GM18520 (cell line): Measurements from ENCODE around the gene FAM151A.
"Not testable (repeated sequence)": the region's sequence is repeated elsewhere in the genome, so short reads cannot be mapped to it uniquely, and the experiment has no call there.

Experiments
- ATAC-seq: cut with Tn5 transposase; IDR thresholded peaks from one replicate; pipeline ENCODE4 v1.9.1; 2021; ENCODE audit not compliant: unreplicated experiment

Gene FAM151A

DNA sequence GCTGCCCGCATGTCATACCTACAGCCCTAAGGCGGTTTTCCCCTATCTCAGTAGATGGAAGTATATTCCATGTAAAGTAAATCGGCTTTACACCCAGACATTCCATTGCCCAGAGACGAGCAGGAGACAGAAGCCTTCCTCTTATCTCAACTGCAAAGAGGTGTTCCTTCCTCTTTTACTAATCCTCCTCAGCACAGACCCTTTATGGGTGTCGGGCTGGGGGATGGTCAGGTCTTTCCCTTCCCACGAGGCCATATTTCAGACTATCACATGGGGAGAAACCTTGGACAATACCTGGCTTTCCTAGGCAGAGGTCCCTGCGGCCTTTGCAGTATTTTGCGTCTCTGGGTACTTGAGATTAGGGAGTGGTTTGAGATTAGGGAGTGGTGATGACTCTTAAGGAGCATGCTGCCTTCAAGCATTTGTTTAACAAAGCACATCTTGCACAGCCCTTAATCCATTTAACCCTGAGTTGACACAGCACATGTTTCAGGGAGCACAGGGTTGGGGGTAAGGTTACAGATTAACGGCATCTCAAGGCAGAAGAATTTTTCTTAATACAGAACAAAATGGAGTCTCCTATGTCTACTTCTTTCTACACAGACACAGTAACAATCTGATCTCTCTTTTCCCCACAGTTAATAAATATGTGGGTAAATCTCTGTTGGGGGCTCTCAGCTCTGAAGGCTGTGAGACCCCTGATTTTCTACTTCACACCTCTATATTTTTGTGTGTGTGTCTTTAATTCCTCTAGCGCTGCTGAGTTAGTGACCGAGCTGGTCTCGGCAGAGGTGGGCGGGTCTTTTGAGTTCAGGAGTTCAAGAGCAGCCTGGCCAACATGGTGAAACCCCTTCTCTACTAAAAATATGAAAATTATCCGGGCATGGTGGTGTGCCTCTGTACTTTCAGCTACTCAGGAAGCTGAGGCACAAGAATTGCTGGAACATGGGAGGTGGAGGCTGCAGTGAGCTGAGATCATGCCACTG is 13.4 kb upstream of the FAM151A start:
- ATAC-seq = not testable (repeated sequence)

DNA sequence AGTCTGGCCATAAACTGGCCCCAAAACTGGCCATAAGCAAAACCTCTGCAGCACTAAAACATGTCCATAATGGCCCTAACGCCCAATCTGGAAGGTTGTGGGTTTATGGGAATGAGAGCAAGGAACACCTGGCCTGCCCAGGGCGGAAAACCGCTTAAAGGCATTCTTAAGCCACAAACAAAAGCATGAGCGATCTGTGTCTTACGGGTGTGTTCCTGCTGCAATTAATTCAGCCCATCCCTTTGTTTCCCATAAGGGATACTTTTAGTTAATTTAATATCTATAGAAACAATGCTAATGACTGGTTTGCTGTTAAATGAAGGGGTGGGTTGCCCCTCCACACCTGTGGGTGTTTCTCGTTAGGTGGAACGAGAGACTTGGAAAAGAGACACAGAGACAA is 12.5 kb upstream of the FAM151A start:
- ATAC-seq = not testable (repeated sequence)

DNA sequence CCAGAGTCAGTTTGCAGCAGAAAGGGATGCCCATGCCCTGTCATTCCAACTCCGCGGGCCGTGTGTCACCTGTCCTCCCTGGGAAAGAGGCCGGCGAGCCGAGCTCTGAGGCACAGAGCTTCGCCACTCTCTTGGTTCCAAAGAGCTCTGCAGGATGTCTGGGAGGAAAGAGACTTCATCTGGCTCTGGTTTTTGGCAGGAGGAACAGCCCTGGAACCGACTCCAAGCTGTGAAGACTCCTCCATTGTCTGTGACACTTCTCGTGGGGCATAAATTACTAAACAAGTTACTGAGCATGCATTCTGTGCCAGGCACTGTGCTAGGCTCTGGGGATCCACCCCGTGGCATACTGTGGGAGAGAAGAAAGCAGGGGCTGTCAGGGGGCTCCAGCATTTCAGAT is 3.9 kb upstream of the FAM151A start:
- no peak for ATAC-seq

DNA sequence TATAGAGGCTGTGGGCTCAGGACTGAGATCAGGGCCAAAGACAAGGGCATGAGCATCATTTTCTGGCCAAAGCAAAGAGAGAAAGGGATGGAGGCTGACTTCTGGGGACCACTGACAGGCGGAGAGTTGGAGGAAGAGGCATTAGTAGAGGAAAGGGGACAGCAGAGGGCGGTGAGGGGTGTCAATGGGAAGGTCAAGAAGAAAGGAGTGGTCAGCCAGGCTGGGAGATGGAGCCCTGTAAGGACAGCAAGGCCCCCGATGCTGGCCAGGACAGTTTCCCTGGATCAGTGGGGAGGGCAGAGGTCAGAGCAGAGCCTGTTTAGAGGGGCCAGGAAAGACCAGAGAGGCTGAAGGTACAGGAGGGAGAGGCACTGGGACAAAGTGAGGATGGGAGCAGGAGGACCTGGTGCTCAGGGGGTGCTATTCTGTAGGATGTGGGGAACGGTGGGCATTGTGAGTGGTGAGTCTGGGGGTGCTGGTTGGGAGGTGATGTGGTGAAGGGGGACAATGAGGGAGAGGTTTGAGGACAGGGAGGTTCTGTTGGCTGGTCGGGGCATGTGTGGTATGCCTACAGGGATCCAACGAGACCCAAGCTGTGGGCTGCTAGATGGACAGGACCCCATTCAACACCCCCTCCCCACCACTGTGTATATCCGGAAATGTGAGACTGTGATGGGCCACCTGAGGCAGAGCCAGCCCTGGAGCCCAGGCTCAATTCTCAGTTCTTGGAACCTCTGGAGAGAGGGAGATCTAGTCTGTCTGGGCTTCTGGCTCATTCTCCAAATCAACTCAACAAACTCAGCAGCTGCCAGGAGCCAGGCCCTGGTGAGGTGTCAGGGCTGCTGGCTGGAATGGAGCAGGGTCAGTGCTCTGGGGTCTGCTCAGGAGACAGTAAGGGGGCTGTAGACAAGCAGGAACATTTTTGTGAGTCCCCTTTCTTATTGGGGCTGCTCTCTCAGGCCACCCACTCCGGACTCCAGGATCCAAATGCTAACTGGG is 1.4 kb upstream of the FAM151A start:
- no peak for ATAC-seq

DNA sequence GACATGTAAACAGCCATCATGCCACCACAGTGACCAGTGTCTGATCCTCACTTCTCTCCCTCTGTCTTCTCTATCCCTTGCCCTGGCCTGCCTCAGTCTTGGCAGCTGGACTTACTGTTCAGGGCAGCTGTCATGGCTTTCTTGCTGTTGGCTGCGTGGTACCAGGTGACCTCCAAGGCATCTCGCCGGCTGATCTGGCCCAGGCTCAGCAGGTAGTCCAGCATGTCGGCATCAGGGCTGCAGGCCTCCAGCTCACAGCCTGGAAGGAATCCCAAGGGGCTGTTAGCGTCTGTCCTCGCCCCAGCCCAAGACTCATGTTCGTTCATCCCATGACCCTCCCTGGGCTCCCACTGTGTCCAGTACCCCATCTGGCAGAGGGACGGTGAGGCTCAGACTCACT is 3.6 kb downstream of the FAM151A start:
- no peak for ATAC-seq

DNA sequence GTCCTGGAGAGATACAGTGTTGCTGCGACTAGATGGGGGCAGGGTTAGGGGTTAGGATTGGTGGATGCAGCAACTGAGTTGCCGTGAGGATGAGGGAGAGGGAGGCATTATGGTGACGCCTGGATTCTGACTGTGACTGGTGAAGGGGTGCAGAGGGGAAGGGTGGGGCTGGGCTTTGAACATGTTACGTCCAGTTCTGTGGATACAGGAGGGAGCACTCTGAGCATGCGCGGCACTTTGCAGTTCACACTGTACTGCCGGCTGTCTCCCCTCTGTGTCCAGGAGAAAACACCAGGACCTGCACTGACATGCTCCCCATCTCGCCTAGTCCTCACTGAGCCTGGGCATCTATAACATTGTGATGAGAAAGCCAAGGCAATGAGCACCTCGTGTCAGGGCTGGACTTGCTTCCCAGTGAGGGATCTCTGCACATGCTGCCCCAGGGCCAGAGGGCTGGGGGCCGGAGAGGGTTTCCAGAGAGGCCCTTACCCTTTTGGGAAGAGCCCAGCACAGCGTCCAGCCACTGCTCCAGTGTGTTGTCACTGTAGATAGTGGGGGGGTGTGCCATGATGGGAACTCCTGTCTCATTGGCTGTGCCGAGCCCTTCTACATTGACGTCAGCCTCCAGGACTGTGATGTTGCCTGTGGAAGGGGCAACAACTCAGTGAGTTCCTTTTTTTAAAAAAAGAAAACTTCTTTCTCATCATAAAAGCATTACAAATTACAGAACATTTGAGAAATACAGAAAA is 7.6 kb downstream of the FAM151A start:
- no peak for ATAC-seq

DNA sequence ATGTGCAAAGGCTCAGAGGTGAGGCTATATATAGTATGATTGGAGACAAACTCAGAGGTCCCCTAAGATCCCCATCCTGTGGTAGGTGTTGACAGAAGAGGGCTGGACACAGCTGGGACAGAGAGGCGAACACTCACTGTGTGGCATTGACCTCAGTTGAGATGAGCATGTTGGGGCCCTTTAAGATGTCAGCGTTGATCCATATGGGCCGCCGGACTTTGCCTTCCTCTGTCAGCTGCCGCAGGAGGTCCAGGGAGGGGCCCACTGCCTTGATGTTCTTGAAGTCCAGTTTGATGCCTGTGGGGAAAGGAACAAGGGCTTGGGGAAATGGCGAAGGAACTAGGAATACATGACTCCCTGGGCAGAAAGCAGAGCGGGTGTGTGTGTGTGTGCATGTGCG is 8.8 kb downstream of the FAM151A start:
- ATAC-seq = no peak

DNA sequence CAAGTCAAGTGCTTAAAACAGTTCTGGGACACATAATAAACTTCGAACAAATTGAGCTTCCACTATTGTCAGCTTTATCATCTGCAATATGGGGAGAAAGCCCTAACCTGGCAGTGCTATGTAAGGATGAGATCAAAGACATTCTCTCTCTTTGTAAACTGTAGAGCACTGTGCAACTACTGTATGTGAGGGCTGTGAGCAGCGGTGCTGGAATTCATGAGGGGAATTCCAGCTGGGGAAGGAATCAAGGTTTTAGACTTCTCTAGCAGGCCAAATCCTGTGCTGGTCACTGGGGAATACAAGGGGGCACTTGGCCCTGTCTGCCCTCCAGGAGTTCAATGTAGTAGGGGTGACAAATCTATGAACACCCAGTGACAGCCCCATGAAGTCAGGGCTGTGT is 9.3 kb downstream of the FAM151A start:
- ATAC-seq = no peak

DNA sequence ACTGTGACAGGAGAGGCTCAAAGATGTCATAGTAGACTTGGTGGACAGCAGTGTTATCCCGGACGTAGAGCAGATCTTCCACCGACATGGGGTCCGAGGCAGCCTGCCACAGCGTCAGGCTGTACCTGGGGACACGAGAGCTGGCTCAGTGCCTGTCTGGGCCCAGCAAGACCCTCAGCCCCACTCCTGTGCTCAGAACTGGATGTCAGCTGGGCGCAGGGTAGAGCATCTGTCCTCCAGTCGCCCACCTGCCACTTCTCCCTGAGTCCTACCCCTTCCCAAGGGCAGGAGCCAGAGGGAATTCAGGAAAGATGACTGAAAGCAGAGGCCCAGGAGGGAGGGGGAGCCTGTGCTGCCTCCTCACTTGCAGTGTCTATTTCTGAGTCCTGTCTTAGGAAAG is 11.7 kb downstream of the FAM151A start:
- no peak for ATAC-seq

DNA sequence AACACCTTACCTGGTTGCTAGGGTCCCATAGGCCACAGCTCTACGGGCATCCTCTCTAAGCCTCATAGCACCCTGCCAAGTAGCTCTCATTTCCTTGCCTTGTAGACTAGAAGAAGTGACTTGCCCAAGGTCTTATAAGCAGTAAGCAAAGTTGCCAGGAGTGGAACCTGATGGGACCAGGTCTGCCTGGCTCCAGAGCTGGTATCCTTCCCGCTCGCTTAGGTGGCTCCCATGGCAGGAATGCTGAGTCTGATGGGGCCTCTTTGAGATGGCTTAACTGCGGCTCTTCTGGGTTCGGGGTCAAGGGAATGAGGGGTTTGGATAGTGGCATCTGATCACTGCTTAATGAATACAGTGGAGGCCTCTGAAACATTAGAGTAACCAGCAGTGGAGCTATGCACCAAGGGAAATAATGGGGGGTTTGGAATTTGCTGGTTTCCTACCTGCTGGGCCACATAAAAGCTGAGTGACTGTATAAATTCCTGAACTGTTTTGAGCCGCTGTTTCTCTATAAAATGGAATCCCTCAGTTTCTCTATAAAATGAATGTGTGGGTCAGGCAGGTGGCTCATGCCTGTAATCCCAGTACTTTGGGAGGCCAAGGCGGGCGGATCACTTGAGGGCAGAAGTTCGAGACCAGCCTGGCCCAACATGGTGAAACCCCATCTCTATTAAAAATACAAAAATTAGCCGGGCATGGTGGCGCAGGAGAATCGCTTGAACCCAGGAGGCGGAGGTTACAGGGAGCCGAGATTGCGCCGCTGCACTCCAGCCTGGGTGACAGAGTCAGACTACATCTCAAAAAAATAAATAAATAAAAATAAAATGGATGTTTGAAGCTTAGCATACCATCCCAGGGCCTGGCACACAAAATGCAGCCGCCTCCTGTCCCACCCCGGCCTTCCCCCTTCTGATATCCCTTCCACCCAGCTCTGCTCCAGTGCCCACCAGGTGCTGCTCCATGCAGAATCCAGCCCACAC is 12.4 kb downstream of the FAM151A start:
- no peak for ATAC-seq

DNA sequence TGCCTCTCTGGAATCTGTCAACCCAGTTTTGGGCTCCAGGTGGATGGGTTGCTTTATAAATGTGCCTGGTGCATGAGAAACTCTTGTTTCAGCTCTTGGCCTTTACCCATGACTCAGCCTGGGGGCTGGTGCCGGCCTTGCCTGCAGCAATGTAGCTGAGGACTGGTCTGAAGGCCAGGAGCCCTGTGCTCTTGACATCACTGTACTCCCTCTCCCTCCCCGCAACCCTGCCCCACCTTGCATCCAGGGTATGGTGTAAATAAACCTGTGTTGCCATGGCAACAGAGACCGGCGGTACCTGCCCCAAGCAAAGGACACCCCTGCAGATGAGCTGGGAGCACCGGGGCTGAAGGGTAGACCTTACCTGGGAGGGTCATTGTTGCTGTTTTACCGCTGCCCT is 13.3 kb downstream of the FAM151A start:
- no peak for ATAC-seq

DNA sequence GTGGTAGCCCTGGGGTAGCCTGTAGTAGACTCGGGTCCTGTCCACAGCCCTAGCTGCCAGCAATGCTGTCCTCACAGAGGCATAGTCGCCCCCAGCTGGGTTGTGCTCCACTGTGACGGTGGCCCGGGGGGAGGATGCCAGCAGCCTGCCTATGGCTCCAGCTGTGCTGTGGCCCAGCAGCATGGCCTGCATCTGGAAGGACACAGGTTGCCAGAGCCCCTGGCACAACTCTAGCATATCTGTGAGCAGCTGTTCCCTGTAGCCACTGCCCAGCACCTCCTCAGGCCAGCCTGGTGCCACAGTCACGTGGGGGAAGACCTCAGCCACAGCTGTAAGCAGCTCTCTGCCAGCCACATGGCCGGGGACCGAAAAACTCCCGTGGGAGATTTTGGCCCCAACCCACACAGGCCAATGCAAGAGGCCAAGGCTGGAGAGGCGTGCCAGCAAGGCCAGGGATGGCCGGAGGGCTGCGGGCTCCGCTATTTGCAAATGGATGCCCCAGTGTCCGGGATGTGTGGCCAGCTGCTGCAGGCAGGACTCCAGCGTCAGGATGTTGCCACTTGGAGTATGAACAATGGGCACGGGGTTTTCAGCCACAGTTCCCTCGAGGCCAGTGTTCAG is 13.9 kb downstream of the FAM151A start:
- no peak for ATAC-seq

DNA sequence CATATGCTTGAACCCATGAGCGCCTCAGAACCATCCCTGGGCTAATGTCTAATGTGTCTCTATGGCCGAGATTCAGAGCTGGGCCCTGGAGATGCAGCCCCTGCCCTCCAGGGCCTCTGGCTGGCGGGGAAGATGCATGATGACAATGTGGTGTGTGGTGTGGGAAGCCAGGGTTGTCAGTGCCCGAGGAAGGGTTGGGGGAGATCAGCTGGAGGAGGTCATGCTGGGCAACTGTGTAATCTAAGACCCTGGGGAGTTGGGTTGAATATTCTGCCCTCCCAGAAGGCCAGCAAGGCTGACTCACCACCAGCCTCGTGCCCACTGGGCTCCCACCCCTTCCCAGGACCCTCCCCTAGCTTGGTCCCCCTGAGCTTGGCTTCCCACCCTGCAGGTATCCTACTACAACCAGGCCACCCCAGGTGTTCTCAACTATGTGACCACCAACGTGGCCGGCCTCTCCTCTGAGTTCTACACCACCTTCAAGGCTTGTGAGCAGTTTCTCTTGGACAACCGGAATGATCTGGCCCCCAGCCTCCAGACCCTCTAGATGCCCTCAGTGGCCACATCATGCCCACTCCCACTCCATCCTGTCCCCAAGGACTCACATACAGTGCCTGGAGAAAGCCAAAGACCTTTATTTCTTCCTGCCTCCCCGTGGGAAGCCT is 14.6 kb downstream of the FAM151A start:
- ATAC-seq = no peak

DNA sequence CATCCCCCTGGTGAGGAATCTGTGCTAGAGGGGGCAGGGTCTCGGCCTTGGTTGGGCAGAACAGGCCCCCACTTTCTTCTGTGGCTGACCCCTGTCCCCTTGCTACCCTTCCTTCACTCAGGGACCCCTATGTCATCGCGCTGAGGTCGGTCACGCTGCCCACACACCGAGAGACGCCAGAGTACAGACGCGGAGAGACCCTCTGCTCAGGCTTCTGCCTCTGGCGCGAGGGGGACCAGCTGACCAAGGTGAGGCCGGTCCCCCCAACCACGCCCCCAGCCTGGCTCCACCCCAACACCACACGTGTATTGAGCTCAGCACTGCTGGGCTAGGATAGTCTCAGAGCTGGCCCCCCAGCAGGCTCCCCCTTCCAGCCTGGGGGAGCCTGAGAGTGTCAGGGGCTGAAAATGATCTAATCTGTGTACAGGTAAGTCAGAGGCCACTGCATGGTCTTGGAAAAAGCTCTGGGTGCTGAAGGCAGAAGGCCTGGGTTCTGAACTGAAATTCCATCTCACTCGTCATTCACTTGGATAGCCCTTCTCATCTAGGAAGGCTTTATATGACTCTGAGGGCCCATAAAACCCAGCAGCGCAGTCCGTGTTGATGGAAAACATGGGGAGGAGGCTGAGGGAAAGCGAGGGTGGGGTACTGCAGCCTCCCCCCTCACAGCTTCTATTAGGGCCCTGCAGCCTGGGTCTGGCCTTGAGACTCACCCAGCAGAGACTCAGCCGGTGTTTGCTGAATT is 15.3 kb downstream of the FAM151A start:
- ATAC-seq = no peak

DNA sequence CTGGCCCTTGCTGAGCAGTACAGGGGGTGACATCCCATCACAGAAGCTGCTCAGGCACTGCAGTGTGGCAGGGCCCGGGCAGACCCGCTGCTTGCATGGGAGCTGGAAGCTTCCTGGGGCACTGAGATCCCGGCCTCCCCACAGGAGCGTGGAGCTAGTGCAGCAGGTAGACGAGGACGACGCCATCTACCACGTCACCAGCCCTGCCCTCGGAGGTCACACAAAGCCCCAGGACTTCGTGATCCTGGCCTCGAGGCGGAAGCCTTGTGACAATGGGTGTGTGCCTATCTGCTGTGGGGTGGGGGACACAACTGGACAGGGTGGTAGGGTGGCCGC is 16.4 kb downstream of the FAM151A start:
- no peak for ATAC-seq

DNA sequence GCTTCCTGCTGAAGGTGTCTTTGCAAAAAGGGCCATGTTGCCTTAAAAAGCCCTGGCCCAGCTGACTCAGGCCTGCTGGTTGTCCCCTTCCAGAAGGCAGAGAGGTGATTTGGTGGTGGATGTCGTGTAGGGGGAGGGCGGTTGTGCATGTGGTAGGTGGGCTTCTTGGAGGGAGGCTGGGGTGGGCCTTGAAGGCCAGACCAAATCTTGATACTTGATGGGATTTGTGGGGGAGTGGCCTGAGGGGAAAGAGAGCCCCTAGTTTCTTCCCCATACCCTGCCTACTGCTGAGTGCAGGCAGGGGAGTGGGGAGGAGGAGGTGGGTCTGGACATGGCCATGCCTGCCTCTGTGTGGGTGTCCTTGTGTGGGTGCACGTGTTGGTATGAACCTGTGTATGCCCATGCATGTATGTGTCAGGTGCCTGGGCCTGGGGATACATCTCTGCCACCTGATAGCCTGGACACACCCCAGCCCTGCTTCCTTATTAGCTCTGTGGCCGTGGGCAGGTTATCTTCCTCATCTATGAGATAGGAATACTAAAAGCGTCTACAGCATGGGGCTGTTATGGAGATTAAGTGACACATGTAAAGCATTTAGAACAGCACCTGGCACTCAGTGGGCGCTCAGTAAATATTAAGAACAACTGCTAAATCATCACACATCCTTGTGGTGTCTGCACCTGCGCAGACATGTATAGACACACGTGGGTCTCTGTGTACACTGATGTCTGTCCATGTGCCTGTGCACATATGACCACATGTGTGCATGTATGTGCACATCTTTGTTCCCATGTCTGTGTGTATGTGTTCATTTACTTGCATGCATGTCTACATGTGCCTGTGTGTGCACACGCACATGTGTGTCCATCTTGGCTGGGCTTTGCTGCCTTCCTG is 17.0 kb downstream of the FAM151A start:
- no peak for ATAC-seq
